ENCODE results near the gene C19orf73. TPM values are rescaled to one million over a fixed set of nuclear protein-coding genes. Genes with fewer than 3 reads are reported as not detected.

Gene C19orf73
- total and polyA plus RNA-seq, 8 donors = 0.23 to 2.1 (median 0.39) TPM; not detected in 2

DNA sequence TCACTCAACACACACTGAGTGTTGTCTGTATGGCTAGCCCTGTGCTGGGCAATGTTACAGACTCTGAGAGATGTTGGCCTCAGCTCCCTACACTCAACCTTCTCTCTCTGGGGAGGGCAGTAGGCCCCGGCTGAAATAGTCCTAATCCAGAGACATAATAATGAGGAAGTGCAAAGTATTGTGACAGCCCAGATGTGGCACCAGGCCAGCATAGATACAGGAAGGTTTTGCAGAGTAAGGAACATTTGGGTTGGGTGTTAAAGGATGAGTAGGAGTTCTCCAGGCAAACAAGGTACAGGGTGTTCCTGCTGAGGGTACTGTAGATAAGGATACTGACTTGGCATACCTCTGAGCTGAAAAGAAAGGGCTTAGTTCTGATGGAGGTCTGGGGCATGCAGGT lies 2.4 kb downstream of the C19orf73 start:
- no peak overlapping the region for H3K4me3 ChIP-seq
- no peak overlapping the region for H3K27ac ChIP-seq
- peaks cover 18 to 63% of the 10 kb centered on the region in 2 donors for H3K4me1 ChIP-seq
- H3K9me3 ChIP-seq = no peaks in the 10 kb centered on the region
- no peak for ATAC-seq
- peaks cover 7 to 26% of the 10 kb centered on the region in 2 donors for H3K27me3 ChIP-seq
- intact Hi-C loops (cut with DNase I) = no loop called here
- H3K36me3 ChIP-seq = no peaks in the 10 kb centered on the region
- peak in 1 of 4 donors; percentile 51 for DNase-seq
- TF ChIP-seq, protein P1, sequence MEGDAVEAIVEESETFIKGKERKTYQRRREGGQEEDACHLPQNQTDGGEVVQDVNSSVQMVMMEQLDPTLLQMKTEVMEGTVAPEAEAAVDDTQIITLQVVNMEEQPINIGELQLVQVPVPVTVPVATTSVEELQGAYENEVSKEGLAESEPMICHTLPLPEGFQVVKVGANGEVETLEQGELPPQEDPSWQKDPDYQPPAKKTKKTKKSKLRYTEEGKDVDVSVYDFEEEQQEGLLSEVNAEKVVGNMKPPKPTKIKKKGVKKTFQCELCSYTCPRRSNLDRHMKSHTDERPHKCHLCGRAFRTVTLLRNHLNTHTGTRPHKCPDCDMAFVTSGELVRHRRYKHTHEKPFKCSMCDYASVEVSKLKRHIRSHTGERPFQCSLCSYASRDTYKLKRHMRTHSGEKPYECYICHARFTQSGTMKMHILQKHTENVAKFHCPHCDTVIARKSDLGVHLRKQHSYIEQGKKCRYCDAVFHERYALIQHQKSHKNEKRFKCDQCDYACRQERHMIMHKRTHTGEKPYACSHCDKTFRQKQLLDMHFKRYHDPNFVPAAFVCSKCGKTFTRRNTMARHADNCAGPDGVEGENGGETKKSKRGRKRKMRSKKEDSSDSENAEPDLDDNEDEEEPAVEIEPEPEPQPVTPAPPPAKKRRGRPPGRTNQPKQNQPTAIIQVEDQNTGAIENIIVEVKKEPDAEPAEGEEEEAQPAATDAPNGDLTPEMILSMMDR (IDR thresholded peaks at IDR 0.05) = no peak

DNA sequence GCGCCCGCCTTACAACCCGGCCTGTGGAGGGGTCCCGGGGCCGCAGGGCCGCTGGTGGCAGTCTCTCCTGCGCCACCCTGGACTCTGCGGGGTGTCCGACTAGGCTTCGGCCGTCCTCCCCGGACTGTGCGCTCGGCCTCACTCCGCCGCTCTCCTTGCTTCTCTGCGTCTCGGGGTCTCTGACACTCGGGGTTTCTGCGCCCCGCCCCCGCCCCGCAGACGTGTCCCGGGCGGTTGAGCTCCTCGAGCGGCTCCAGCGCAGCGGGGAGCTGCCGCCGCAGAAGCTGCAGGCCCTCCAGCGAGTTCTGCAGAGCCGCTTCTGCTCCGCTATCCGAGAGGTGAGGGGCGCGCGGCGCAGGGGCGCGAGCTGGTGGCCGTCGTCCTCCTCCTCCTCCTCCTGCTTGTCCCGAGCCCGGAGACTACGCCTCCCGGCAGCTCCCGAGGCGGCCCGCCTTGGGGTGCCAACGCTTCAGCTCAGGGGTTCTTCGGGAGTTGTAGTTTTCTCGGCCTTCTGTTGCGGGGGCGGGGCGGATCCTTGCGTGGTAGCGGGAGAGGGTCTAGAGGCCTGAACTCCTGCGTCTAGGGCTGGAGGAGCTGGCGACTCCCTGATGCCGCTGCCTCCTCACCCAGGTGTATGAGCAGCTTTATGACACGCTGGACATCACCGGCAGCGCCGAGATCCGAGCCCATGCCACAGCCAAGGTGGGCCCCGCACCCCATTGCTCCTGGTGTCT lies 4.1 kb downstream of the C19orf73 start:
- Histone ChIP-seq H3K4me3 (peak overlapping the region; percentile 84 to 87), H3K4me1 (peaks cover 14 to 55% of the 10 kb centered on the region in 2 donors), H3K9me3 (no peaks in the 10 kb centered on the region), H3K36me3 (no peaks in the 10 kb centered on the region), H3K27me3 (peaks cover 0 to 9% of the 10 kb centered on the region in 2 donors), H3K27ac (peak overlapping the region; percentile 67 to 72)
- intact Hi-C loops (cut with DNase I) = no loop called here
- TF ChIP-seq, protein P1 (IDR thresholded peaks at IDR 0.05) = no peak
- peak; percentile 7 for ATAC-seq
- DNase-seq = peak; percentile 61 to 88 (median 71)

DNA sequence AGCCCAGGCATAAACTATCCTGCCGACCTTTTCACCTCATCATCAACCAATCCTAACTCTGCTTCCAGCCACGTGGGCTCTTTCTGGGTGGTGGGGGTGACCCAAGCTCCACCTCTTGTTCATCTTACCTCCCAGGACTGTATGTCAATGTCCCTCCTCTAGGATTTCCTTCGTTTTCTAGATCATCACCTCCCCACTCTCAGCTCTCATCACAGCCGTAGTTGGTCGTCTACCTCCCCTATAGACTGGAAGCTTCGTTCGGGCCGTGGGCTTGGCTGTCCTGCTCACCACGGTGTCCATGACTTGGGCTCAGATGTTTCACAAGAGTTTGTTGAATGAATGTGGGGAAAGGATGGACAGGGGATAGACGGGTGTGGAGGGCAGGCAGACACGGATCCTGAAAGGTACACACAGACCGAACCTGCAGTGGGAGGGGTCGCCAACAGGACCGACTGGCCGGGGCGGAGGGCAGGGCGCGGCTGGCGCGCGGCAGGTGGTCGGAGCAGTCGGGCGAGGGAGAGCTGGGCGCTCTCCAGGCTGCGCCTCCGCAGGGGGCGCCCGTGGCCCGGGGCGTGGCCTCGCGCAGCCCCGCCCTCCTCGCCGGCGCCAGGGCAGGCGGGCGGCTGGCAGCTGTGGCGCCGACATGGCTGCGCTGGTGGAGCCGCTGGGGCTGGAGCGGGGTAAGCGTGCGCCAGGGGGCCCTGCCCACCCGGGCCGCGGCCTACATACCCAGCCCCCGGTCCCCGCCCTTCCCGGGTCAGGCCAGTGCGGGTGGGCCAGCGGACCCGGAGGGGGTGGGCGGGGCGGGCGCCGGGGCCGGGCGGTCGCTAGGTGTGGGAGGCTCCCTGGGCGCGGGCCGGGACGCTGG lies 4.9 kb downstream of the C19orf73 start, which contains the start of gene LIN7B:
Gene LIN7B (plus strand): TSS at position 609 of the 868 bp plus-strand sequence. CDS start 35 bp downstream, at position 644.
- H3K36me3 ChIP-seq = peaks cover 0 to 4% of the 10 kb centered on the region in 2 donors
- intact Hi-C loops (cut with DNase I) = no loop called here
- H3K9me3 ChIP-seq = no peaks in the 10 kb centered on the region
- TF ChIP-seq, protein P1 (IDR thresholded peaks at IDR 0.05) = peak; percentile 36 to 55
- peaks cover 0 to under 1% of the 10 kb centered on the region in 2 donors for H3K27me3 ChIP-seq
- DNase-seq (peak; percentile 57 to 92 (median 76)), ATAC-seq (peak; percentile 71)
- peaks cover 10 to 49% of the 10 kb centered on the region in 2 donors for H3K4me1 ChIP-seq
- H3K4me3 ChIP-seq = peak within 1 kb of the TSS; percentile 84 to 87
- peak within 1 kb of the TSS; percentile 67 to 72 for H3K27ac ChIP-seq

DNA sequence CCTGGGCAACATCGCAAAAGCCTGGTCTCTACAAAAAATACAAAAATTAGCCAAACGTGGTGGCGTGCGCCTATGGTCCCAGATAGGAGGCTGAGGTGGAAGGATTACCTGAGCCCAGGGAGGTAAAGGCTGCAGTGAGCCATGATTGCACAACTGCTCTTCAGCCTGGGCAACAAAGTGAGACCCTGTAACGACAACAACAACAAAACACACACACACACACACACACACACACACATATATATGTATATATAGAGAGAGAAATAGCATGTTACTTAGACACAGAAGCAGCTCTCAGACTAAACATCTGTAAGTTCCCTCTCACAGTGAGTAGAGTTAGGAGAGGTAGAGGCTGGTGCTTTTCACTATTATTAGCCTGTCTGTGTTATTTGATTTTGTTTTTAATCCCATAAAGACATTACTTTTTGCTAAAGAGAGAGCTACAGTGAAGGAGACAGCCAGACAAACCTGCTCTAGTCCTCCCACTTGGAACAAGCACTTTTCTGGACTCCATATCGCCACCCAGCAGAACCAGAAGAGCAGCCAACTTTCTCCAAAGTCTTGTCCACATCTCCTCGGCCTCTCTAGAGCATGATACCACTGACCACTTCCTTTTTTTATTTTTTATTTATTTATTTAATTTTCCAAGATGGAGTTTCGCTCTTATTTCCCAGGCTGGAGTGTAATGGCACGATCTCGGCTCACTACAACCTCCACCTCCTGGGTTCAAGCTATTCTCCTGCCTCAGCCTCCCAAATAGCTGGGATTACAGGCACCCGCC lies 7.5 kb downstream of the C19orf73 start:
- Histone ChIP-seq H3K36me3 (peaks cover 0 to 30% of the 10 kb centered on the region in 2 donors), H3K4me1 (peaks cover 4 to 28% of the 10 kb centered on the region in 2 donors), H3K27ac (no peak overlapping the region), H3K27me3 (no peaks in the 10 kb centered on the region), H3K9me3 (no peaks in the 10 kb centered on the region), H3K4me3 (no peak overlapping the region)
- TF ChIP-seq, protein P1 (IDR thresholded peaks at IDR 0.05) = no peak
- DNase-seq (no peak), ATAC-seq (no peak)
- intact Hi-C loops (cut with DNase I) = no loop called here

All from left lung (tissue), 10 donors.